Amygdala (tissue), 56 donors: ENCODE results near the gene EPHB2.

Experiments used
- DNase-seq, 56 donors: peaks; one replicate each; lab custom pipeline; 2025; lab: John Stamatoyannopoulos, UW

Gene EPHB2

GRCh38 chr1:22717037-22717760, 6.6 kb downstream of the EPHB2 start:
- no peak for DNase-seq

DNA sequence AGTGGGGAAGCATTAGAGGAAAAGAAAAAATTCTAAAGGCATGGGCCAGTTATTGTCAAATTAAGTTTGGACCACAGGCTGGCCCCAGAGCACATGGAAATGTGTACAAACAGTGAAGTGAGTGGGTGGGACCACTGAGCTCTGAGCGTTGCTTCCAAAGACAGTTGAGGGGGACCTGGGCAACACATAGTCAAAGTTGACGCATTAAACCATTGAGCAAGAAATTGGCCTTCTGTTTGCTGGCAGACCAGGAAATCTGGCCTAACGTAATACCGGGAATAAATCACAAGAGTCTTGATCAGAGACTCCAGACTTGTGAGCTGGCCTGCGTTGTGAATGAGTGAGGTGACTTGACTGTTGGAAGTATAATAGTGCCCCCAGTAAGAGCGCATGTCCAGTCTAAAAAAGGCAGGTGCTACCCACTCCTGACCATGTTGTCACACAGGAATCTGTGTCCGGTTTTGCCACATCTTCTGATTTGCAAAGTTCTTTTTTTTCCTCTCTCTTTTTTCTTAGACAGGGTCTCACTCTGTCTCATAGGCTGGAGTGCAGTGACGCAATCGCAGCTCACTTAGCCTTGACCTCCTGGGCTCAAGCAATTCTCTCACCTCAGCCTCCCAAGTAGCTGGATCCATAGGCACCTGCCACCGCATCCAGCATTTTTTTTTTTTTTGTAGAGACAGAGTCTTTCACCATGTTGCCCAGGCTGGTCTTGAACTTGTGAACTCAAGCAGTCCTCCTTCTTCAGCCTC, 10.7 kb downstream of the EPHB2 start:
- no peak for DNase-seq

DNA sequence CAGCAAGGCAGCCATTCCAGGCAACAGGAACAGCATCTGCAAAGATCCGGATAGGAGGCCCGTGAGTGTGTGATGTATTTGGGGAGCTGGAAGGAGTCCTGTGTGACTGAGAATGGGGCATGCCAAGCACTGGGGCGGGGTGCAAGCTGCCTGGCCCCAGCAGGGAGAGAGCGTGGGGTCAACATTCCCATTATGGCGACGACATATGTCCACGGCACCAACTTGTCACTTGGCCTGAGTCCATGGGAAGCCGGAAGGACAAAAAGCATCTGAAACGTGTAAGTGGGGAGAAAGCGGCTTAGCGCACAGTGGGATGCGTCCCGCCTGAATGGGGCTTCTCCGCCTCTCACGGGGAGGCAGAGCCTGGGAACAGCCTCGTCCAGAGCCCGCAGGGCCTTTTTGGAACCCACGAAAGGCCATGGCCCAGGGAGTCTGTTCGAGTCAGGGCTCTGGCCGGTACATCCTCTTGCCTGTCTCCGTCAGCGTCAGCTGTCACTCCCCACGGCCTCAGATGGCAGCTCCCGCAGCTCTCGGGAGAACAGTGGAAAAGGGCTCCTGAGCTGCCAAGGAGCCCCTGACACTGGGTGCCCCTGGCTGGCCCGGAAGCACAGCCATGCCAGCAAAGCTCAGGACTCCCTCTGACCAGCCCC, 12.4 kb downstream of the EPHB2 start:
- DNase-seq: no peak

DNA sequence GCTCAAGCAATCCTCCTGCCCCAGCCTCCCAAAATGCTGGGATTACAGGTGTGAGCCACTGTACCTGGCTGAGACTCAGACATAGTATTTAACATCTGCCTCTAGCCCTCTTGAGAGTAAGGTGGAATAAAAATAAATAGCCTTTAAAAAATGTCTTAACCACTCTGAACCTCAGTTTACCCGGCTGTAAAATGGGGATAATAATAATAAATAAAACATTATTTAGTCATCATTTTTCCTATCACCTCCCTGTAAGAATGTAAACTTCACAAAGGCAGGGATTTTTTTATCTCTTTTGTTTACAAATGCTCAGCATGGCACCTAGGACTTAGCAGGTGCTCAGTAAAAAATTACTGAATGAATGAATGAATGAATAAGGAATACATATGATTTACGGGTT, 17.2 kb downstream of the EPHB2 start:
- DNase-seq: no peak

- no peak for DNase-seq
Observed at GRCh38 chr1:22728751-22729399, 18.2 kb downstream of the EPHB2 start.

DNA sequence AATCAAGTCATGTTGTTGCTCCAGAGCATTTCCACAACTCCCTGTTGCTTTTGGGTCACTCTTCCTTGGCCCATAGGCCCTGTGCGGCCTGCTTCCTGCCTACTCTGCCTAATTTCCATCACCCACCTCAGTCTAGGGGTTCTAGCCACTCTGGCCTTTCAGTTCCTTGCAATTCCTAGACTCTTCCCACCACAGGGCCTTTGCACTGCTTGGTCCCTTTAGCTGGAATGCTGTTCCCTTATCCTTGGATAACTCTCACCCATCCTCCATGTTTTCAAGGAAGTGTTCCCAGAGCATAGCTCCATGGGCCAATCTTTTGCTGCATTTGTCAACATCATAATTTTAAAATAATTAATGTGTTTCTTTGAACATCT, 18.7 kb downstream of the EPHB2 start:
- DNase-seq: no peak

DNA sequence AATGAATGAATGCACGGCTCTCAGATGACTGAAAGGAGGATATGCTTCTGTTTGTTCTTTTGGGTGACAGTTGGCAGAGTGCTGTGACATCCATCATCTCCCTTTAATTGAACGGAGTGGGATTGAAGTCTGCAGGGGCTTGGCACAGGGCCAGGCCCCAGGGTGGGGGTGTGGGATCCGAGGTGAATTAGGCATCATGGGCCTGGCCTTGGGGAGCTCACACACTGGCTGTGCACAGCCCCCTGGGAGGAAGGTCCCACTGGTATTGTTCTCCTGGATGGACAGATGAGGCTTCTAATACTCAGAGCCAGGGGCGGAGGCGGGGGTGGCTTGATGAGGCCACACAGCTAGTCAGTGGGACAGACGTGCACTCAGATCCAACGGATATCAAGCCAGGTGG, 19.3 kb downstream of the EPHB2 start:
- no peak for DNase-seq

GRCh38 chr1:22731924-22732720, 21.5 kb downstream of the EPHB2 start:
- DNase-seq: peak in 1 of 56 donors; percentile 17

DNA sequence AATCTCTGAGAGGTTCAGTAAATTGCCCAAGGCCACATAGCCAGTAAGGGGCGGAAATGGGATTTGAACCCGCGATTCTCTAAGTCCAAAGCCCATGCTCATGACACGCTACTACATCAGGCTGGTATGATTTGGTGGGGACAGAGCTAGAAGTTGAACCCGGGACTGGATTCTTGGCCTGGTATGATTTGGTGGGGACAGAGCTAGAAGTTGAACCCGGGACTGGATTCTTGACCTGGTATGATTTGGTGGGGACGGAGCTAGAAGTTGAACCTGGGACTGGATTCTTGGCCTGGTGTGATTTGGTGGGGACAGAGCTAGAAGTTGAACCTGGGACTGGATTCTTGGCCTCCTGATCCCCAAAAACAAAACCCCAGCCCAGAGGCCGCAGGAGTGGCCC, 23.0 kb downstream of the EPHB2 start:
- no peak for DNase-seq

GRCh38 chr1:22736501-22737080, 26.0 kb downstream of the EPHB2 start:
- no peak for DNase-seq

GRCh38 chr1:22737374-22738068, 26.9 kb downstream of the EPHB2 start:
- no peak for DNase-seq

DNA sequence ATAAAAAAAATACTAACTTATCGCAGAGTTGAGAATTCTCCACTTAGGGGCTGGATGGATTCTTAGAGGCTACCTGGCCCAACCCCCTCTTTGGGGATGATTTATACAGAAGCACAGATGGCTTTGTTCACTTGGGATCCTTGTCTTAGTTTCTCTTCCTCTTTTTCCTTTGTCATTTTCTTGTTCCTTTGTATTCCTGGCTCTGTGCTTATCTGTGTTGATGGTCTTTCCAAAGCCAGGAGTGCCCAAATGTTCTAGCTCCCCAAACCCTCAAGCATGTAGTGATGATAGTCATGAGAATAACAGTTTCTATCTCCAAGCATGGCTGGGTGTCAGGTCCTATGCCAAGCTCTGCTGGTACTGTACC, 27.4 kb downstream of the EPHB2 start:
- DNase-seq: no peak

DNA sequence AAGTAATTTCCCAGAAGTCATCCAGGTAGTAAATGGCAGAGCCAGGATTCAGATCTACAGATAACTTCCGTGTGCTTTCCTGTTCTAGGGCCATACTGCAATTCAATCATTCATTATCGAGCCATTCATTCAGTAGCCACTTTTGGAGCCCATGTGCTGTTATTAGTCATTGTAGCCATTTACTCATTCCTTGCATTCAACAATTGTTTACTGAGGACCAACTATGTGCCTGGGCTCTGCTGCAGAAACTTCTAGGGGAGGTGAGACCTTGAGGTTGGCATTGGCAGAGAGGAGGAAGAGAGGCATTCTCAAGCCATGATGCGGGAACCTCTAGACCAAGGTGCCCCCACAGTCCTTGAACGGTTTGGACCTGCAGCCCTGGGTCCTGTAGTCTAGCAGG, 27.9 kb downstream of the EPHB2 start:
- DNase-seq: no peak

DNA sequence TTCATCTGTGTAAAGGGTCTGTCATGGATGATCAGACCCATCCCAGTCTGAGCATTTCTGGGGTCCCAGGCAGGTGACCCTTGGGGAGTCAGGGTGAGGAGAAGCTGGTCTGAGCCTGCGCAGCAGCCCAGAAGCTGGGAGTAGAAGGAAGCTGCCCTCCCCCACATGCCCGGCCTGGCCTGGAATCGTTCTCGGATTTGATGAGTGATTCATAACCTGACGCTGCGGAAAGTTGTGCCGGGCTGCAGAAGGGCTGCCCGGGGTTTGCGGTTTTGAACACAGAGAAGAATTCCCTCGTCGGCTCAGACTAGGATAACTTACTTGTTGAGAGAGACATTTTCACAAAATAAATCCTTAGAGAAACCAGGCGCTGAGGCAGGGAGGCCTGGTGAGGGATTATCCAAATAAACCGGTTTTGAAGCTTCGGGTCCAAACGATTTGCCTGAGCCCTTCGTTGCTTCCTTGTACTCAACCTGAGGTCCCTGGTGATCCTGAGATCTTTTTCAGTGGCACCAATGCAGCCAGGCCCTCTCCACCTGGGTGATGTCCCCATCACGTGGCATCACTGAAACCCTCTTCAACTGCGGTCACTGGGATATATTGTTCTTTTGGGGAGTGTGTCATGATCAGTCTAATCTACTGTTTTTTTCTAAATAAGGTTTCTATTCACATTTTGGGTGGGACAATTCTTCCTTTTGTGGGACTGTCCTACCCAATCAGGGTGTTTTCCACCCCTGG, 29.2 kb downstream of the EPHB2 start:
- no peak for DNase-seq

GRCh38 chr1:22741118-22741517, 30.5 kb downstream of the EPHB2 start:
- DNase-seq: no peak

DNA sequence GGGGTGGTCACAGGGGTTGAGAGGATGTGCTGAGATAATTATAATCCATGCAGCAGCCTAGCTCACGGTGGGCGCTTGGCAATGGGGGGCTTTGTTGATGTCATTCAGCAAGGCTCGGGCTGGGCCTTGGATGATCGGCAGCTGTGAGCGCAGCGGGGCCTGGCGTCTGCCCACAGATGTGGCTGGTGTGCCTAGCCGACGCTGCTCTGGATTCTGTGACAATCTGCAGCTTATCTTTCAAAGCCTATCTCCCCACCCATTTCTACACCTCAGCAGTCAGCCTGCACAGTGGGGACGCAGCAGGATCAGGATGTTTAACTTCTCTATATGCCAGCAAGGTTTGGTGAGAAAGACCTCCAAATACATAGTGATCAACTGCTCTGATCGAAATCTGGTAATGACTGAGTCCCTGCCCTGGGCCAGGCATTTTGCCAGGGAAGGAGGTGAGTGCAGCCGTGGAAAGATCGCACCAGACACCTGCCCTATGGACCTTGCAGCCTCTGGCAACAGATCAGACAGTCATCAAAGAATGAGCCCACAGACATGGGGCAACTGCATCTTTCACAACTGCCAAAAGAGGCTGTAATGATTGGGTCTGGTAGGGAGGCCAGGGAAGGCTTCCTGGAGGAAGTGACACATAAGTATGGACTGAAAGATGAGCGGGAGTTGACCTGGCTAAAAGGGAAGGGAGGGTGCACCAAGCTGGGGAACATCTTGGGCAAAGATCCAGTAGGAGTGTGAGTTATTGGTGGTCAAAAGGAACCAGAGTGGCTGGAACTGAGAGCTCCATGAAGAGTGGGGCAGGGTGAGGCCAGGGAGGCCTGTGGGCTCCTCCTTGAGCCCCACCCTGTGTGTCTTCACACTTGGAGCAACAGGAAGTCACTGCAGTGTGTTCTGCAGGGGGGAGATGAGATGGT, 35.3 kb downstream of the EPHB2 start:
- no peak for DNase-seq

DNA sequence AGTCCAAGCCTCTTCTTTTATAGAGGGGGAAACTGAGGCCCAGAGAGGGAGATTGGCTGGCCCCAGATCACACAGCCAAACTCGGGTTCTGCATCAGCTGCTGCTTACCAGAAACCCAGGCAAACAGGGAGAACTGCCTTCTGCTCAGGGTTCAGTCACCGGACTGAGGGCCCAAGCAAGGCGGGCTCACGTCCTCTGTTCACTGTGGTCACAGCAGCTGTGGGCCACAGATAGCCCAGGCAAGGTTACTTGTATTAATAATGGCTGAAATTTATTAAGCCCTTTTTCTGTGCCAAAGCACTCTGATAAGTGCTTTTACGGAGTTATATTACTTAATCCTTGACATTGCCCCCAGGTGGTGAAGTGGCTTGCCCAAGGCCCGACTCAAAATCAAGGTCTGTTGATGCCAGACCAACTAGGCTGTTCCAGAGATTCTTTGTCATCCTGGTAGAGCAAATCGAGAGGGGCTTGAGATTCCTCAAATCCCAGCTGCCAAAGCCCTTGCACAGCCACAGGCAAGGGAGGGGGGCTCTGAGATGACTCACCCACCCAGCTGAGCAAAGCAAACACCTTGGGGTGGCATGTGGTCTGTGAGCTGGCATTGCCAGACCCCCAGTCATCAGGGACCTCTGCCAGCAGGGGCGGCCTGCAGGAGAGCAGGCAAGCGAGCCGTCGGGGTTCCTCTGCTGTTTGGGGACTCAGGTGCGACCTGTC, 36.5 kb downstream of the EPHB2 start:
- DNase-seq: no peak
